Measurements from ENCODE around the gene SLC35G3. TPM values are rescaled to one million over a fixed set of nuclear protein-coding genes. Genes with fewer than 3 reads are reported as not detected.

SLC35G3 gene
- total and polyA plus RNA-seq, 2 of the 4 experiments (the other 2 are of a cell fraction), result not detected

DNA sequence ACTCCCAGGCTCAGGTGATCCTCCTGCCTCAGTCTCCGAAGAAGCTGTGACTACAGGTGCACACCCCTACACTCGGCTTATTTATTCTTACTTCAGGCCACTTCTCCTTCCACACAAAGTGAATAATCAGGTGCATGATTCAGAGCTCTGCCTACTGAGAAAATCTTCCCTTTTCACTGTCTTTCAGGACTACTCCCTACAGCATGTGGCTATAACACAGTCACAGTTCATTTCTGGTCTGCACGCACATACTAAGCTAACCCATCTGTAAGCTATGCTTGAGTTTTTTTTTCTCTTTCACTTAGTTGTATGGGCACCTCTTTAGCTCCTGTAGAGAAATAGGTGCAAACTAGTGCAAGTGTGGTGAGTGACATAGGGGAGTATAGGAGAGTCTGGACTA is 41.1 kb upstream of the SLC35G3 start:
- no peak for DNase-seq
- Histone ChIP-seq H2BK15ac (ENCODE audit: low read depth, low read length) (no peak overlapping the region), H3K36me3 (ENCODE audit: control insufficient read depth, insufficient read depth, low read length) (no peaks in the 10 kb centered on the region), H3K9me1 (ENCODE audit: insufficient read depth, low read length) (peaks cover 4% of the 10 kb centered on the region; the same call in 1 of the 2 replicates), H3K4me1 (ENCODE audit: control insufficient read depth, insufficient read depth, low read length) (peaks cover 5% of the 10 kb centered on the region), H3K56ac (ENCODE audit: extremely low read depth, insufficient read depth, low read length) (no peak overlapping the region), H3K79me1 (ENCODE audit: low read depth in 1 of 2, low read length in 2 of 2) (no peaks in the 10 kb centered on the region), H2AFZ (replicated peaks; ENCODE audit: low read length, poor library complexity) (no peak overlapping the region), H2AK9ac (replicated peaks; ENCODE audit: low read depth, low read length, poor library complexity) (no peak overlapping the region), H2BK20ac (ENCODE audit: low read depth, low read length) (no peak overlapping the region), H3K4ac (ENCODE audit: low read depth, low read length) (no peak overlapping the region), H4K5ac (ENCODE audit: low read depth, low read length) (no peak overlapping the region), H4K20me1 (ENCODE audit: insufficient read depth, low read length) (no peaks in the 10 kb centered on the region), H2BK5ac (ENCODE audit: low read depth, low read length, poor library complexity, severe bottlenecking) (no peak overlapping the region), H3K9ac (ENCODE audit: low read depth, low read length) (no peak overlapping the region), H4K91ac (ENCODE audit: insufficient read depth, low read depth, low read length) (no peak overlapping the region), H3K27ac (ENCODE audit: insufficient read depth, low read length) (no peak overlapping the region), H3K18ac (ENCODE audit: low read depth, low read length) (no peak overlapping the region), H3K27me3 (ENCODE audit: control insufficient read depth, insufficient read depth, low read length) (peaks cover 6% of the 10 kb centered on the region), H3K14ac (replicated peaks; ENCODE audit: low read depth, low read length) (no peak overlapping the region), H4K8ac (ENCODE audit: low read depth in 2 of 2, low read length in 2 of 2) (no peak overlapping the region), H3K23ac (ENCODE audit: low read depth, low read length) (no peak overlapping the region), H3K4me3 (ENCODE audit: insufficient read depth, low read depth, low read length) (no peak overlapping the region), H3K9me3 (ENCODE audit: control insufficient read depth, insufficient read depth, low read length) (no peaks in the 10 kb centered on the region; the same call in 1 of the 2 replicates), H3K4me2 (ENCODE audit: low read depth, low read length) (no peak overlapping the region), H2AK5ac (ENCODE audit: low read depth, low read length) (no peak overlapping the region), H2BK120ac (ENCODE audit: low read depth, low read length) (no peak overlapping the region)
- ChIA-PET POLR2A (ENCODE audit: unreplicated experiment) (no interaction called here), CTCF (no interaction called here)
- in situ Hi-C loops (cut with MboI; ENCODE audit: low sequenced_read_pairs) (no loop called here), dilution Hi-C loops (cut with HindIII; ENCODE audit: low sequenced_read_pairs, unreplicated experiment) (no loop called here), intact Hi-C loops (cut with micrococcal nuclease) (no loop called here)
- BruUV-seq (replicated peaks), result no TSS peak
- ATAC-seq (ENCODE audit: low read depth), result no peak
- 85% methylated on average over 2 of the region's 3 CpGs; no CpG with 5 or more reads in 1 of the 2 experiments for WGBS, 2 experiments (ENCODE audit: extremely low coverage in 2 of 2, insufficient read length in 1 of 2)
- TF ChIP-seq MXI1 (IDR thresholded peaks at IDR 0.05; ENCODE audit: borderline replicate concordance, low read depth, low read length), result no peak
- no peak for TF ChIP-seq MAFK (IDR thresholded peaks at IDR 0.05; ENCODE audit: low read depth, low read length)
- no peak for TF ChIP-seq RCOR1 (IDR thresholded peaks at IDR 0.05; ENCODE audit: insufficient replicate concordance, low read length)
- TF ChIP-seq POLR2A (IDR thresholded peaks at IDR 0.05; ENCODE audit: low read depth, low read length), result no peak
- no peak for TF ChIP-seq SMC3 (IDR thresholded peaks at IDR 0.05; ENCODE audit: low read depth, low read length)
- TF ChIP-seq, protein P1, sequence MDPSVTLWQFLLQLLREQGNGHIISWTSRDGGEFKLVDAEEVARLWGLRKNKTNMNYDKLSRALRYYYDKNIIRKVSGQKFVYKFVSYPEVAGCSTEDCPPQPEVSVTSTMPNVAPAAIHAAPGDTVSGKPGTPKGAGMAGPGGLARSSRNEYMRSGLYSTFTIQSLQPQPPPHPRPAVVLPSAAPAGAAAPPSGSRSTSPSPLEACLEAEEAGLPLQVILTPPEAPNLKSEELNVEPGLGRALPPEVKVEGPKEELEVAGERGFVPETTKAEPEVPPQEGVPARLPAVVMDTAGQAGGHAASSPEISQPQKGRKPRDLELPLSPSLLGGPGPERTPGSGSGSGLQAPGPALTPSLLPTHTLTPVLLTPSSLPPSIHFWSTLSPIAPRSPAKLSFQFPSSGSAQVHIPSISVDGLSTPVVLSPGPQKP (IDR thresholded peaks at IDR 0.05; ENCODE audit: borderline replicate concordance, low read depth, low read length), result no peak
- no peak for TF ChIP-seq BHLHE40 (IDR thresholded peaks at IDR 0.05; ENCODE audit: low read depth, low read length)
- TF ChIP-seq RAD21 (IDR thresholded peaks at IDR 0.05; ENCODE audit: low read length), result no peak
- TF ChIP-seq RFX5 (IDR thresholded peaks at IDR 0.05; ENCODE audit: low read depth, low read length), result no peak
- TF ChIP-seq CEBPB (IDR thresholded peaks at IDR 0.05; ENCODE audit: low read depth, low read length), result no peak
- no peak for TF ChIP-seq MAZ (IDR thresholded peaks at IDR 0.05; ENCODE audit: borderline replicate concordance, low read depth, low read length)
